ENCODE data around the gene NECTIN4. TPM values are rescaled to one million over a fixed set of nuclear protein-coding genes. Genes with fewer than 3 reads are reported as not detected.
A peak's percentile ranks its signal among the peaks of the same experiment; 100 is the strongest.

The NECTIN4 gene
- total and polyA plus RNA-seq, 2 experiments from 2014 or later, result not detected

- DNase-seq (ENCODE audit: low read depth in 1 of 2, low spot score in 1 of 2), result peak in 1 of 2 donors; percentile 64
- TF ChIP-seq, protein P1, sequence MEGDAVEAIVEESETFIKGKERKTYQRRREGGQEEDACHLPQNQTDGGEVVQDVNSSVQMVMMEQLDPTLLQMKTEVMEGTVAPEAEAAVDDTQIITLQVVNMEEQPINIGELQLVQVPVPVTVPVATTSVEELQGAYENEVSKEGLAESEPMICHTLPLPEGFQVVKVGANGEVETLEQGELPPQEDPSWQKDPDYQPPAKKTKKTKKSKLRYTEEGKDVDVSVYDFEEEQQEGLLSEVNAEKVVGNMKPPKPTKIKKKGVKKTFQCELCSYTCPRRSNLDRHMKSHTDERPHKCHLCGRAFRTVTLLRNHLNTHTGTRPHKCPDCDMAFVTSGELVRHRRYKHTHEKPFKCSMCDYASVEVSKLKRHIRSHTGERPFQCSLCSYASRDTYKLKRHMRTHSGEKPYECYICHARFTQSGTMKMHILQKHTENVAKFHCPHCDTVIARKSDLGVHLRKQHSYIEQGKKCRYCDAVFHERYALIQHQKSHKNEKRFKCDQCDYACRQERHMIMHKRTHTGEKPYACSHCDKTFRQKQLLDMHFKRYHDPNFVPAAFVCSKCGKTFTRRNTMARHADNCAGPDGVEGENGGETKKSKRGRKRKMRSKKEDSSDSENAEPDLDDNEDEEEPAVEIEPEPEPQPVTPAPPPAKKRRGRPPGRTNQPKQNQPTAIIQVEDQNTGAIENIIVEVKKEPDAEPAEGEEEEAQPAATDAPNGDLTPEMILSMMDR (IDR thresholded peaks at IDR 0.05; ENCODE audit: low read depth, low read length), result no peak
Observed at GRCh38 chr1:161131523-161132409, 42.4 kb upstream of the NECTIN4 start.

DNA sequence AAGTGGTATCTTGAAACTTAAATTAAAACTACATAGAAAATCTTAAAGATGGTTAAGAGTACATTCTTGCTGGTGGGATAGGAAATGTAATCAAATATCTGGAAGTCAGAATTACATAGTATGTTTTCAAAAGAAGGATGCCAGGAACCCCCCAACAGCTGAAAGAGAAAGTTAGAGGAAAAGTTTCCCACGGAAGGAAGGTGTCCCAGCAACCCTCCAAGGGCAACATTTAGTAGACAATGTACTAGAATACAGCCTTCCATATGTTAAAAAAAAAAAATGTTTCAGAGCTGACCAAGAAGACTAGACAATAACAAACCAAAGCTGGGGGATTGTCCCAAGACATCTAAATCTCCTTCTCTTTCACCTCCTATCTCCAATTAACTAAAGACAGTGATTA is 40.9 kb upstream of the NECTIN4 start:
- Histone ChIP-seq H3K36me3 (no peaks in the 10 kb centered on the region), H3K4me1 (ENCODE audit: low read depth) (peaks cover 30% of the 10 kb centered on the region), H3K4me3 (no peak overlapping the region), H3K9me3 (ENCODE audit: low read depth) (no peaks in the 10 kb centered on the region), H3K27me3 (no peaks in the 10 kb centered on the region), H3K27ac (no peak overlapping the region)
- TF ChIP-seq, protein P1 (IDR thresholded peaks at IDR 0.05; ENCODE audit: low read depth, low read length), result no peak
- DNase-seq (ENCODE audit: low read depth in 1 of 2, low spot score in 1 of 2), result no peak

More at GRCh38 chr1:161131523-161132409, 42.4 kb upstream of the NECTIN4 start:
- Histone ChIP-seq H3K4me1 (ENCODE audit: low read depth) (peaks cover 30% of the 10 kb centered on the region), H3K27ac (peak overlapping the region; percentile 97), H3K36me3 (no peaks in the 10 kb centered on the region), H3K9me3 (ENCODE audit: low read depth) (no peaks in the 10 kb centered on the region), H3K4me3 (peak overlapping the region; percentile 60), H3K27me3 (no peaks in the 10 kb centered on the region)

GRCh38 chr1:161128591-161129420 is 39.4 kb upstream of the NECTIN4 start:
- Histone ChIP-seq H3K27ac (no peak overlapping the region), H3K4me3 (no peak overlapping the region), H3K36me3 (peaks cover 5% of the 10 kb centered on the region), H3K4me1 (ENCODE audit: low read depth) (peaks cover 28% of the 10 kb centered on the region), H3K27me3 (no peaks in the 10 kb centered on the region), H3K9me3 (ENCODE audit: low read depth) (no peaks in the 10 kb centered on the region)
- TF ChIP-seq, protein P1 (IDR thresholded peaks at IDR 0.05; ENCODE audit: low read depth, low read length), result no peak
- DNase-seq (ENCODE audit: low read depth in 1 of 2, low spot score in 1 of 2), result no peak

GRCh38 chr1:161127649-161128048 is 38.3 kb upstream of the NECTIN4 start:
- Histone ChIP-seq H3K36me3 (peaks cover 11% of the 10 kb centered on the region), H3K27me3 (no peaks in the 10 kb centered on the region), H3K4me1 (ENCODE audit: low read depth) (peaks cover 25% of the 10 kb centered on the region), H3K9me3 (ENCODE audit: low read depth) (no peaks in the 10 kb centered on the region), H3K27ac (no peak overlapping the region), H3K4me3 (no peak overlapping the region)
- TF ChIP-seq, protein P1 (IDR thresholded peaks at IDR 0.05; ENCODE audit: low read depth, low read length), result no peak
- no peak for DNase-seq (ENCODE audit: low read depth in 1 of 2, low spot score in 1 of 2)

- H3K27me3 ChIP-seq, result no peaks in the 10 kb centered on the region
- no peak overlapping the region for H3K4me3 ChIP-seq
- peaks cover 30% of the 10 kb centered on the region for H3K36me3 ChIP-seq
- H3K9me3 ChIP-seq (ENCODE audit: low read depth), result no peaks in the 10 kb centered on the region
- H3K4me1 ChIP-seq (ENCODE audit: low read depth), result peaks cover 9% of the 10 kb centered on the region
- DNase-seq (ENCODE audit: low read depth in 1 of 2, low spot score in 1 of 2), result no peak
- no peak overlapping the region for H3K27ac ChIP-seq
- TF ChIP-seq, protein P1 (IDR thresholded peaks at IDR 0.05; ENCODE audit: low read depth, low read length), result no peak
Observed at GRCh38 chr1:161122967-161123366, 33.6 kb upstream of the NECTIN4 start.

All from cardiac muscle cell (in vitro differentiated cells and primary cell).